ENCODE data around the gene GHR. TPM values are rescaled to one million over a fixed set of nuclear protein-coding genes. Genes with fewer than 3 reads are reported as not detected.

GHR gene
- total and polyA plus RNA-seq, 10 of the 15 experiments (the other 5 are each of a cell fraction or from before 2014, with no cell fraction given), result 0.23 to 10.2 (median 0.48) TPM

DNA sequence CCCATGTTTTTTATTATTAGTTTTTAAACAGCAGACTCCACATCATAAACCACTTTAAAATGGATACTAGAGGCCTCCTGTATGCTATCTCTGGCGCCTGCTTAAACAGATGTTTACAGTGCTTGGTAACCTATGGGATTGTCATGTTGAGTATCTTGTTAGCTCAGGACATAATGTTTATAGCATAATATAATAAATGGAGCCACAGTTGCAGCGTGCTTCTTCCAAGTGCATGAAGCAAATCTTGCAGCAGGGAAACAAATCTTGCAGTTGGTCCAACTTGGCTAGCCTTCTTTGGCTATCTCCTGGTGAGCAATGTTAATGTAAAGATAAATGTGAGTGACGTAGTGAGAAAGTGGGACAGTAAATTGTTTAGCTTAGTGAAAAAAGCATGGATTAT, 2.8 kb downstream of the GHR start:
- CTCF ChIA-PET, result interaction anchor here (0.9 to 3.3 kb wide), 11 partner anchors 27 to 180 kb away, joined by 3 to 22 read pairs (median 4); no protein-coding TSS in a partner anchor
- Histone ChIP-seq H3K4me1 (ENCODE audit: control insufficient read depth, insufficient read depth, low read length) (no peaks in the 10 kb centered on the region), H3K27ac (ENCODE audit: control insufficient read depth, insufficient read depth) (no peak overlapping the region), H3K4me3 (no peak overlapping the region), H2AFZ (ENCODE audit: control insufficient read depth, low read depth, low read length) (no peak overlapping the region), H3K36me3 (ENCODE audit: control insufficient read depth in 2 of 2, insufficient read depth in 2 of 2, low read length in 1 of 2) (no peaks in the 10 kb centered on the region), H3K27me3 (replicated peaks in 1 of 2; ENCODE audit: control insufficient read depth in 2 of 2, insufficient read depth in 2 of 2, low read length in 1 of 2) (peaks cover 0 to 3% of the 10 kb centered on the region in 2 experiments; a peak in 2 of 4 replicates), H3K79me2 (ENCODE audit: control insufficient read depth, insufficient read depth, low read length) (no peaks in the 10 kb centered on the region), H3K9me3 (replicated peaks; ENCODE audit: control insufficient read depth, insufficient read depth, low read length) (no peaks in the 10 kb centered on the region; the same call in 2 of the 3 replicates), H4K20me1 (ENCODE audit: control insufficient read depth, insufficient read depth) (no peaks in the 10 kb centered on the region), H3K9ac (ENCODE audit: control insufficient read depth, insufficient read depth, low read length) (no peak overlapping the region), H3K4me2 (ENCODE audit: control insufficient read depth, insufficient read depth) (no peak overlapping the region)
- WGBS (ENCODE audit: insufficient coverage, insufficient replicate concordance, low lambda C conversion rate, missing lambda C conversion rate), result 0% methylated on average over 3 of the region's 3 CpGs
- in situ Hi-C loops (cut with MboI) (no loop called here), intact Hi-C loops (cut with micrococcal nuclease; ENCODE audit: unreplicated experiment) (no loop called here)
- RAD21 ChIA-PET (ENCODE audit: unreplicated experiment), result interaction anchor here (0.9 to 5.8 kb wide), 12 partner anchors 10 to 230 kb away, joined by 3 to 79 read pairs (median 10); no protein-coding TSS in a partner anchor
- no peak for ATAC-seq
- DNase-seq (ENCODE audit: low read depth, low spot score), result no peak
- POLR2A ChIA-PET, result interaction anchor here (0.6 to 3.1 kb wide), 7 partner anchors 8 to 784 kb away, joined by 3 to 18 read pairs (median 4); no protein-coding TSS in a partner anchor
- BruUV-seq (replicated peaks), result no TSS peak
- no peak for FAIRE-seq
- no peak for TF ChIP-seq MTA3 (IDR thresholded peaks at IDR 0.05; ENCODE audit: borderline replicate concordance, low read length)
- TF ChIP-seq, protein P1, sequence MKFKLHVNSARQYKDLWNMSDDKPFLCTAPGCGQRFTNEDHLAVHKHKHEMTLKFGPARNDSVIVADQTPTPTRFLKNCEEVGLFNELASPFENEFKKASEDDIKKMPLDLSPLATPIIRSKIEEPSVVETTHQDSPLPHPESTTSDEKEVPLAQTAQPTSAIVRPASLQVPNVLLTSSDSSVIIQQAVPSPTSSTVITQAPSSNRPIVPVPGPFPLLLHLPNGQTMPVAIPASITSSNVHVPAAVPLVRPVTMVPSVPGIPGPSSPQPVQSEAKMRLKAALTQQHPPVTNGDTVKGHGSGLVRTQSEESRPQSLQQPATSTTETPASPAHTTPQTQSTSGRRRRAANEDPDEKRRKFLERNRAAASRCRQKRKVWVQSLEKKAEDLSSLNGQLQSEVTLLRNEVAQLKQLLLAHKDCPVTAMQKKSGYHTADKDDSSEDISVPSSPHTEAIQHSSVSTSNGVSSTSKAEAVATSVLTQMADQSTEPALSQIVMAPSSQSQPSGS (IDR thresholded peaks at IDR 0.05; ENCODE audit: low read length), result no peak
- no peak for TF ChIP-seq IKZF2 (IDR thresholded peaks at IDR 0.05)
- TF ChIP-seq ATF7 (IDR thresholded peaks at IDR 0.05; ENCODE audit: low read depth), result no peak
- no peak for TF ChIP-seq HDAC6 (IDR thresholded peaks at IDR 0.05; ENCODE audit: unreplicated experiment)
- TF ChIP-seq, protein P2, sequence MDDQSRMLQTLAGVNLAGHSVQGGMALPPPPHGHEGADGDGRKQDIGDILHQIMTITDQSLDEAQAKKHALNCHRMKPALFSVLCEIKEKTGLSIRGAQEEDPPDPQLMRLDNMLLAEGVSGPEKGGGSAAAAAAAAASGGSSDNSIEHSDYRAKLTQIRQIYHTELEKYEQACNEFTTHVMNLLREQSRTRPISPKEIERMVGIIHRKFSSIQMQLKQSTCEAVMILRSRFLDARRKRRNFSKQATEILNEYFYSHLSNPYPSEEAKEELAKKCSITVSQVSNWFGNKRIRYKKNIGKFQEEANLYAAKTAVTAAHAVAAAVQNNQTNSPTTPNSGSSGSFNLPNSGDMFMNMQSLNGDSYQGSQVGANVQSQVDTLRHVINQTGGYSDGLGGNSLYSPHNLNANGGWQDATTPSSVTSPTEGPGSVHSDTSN (IDR thresholded peaks at IDR 0.05; ENCODE audit: insufficient replicate concordance, low read depth, low read length), result no peak
- TF ChIP-seq HDGF (IDR thresholded peaks at IDR 0.05), result no peak
- no peak for TF ChIP-seq ESRRA (IDR thresholded peaks at IDR 0.05; ENCODE audit: low read length)
- TF ChIP-seq SIX5 (IDR thresholded peaks at IDR 0.05; ENCODE audit: low read depth, low read length, severe bottlenecking), result no peak
- TF ChIP-seq CBX3 (IDR thresholded peaks at IDR 0.05; ENCODE audit: borderline replicate concordance, low read depth), result no peak
- TF ChIP-seq PAX8 (IDR thresholded peaks at IDR 0.05), result no peak
- no peak for TF ChIP-seq BMI1 (IDR thresholded peaks at IDR 0.05; ENCODE audit: borderline replicate concordance)
- TF ChIP-seq, protein P3, sequence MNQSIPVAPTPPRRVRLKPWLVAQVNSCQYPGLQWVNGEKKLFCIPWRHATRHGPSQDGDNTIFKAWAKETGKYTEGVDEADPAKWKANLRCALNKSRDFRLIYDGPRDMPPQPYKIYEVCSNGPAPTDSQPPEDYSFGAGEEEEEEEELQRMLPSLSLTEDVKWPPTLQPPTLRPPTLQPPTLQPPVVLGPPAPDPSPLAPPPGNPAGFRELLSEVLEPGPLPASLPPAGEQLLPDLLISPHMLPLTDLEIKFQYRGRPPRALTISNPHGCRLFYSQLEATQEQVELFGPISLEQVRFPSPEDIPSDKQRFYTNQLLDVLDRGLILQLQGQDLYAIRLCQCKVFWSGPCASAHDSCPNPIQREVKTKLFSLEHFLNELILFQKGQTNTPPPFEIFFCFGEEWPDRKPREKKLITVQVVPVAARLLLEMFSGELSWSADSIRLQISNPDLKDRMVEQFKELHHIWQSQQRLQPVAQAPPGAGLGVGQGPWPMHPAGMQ (IDR thresholded peaks at IDR 0.05; ENCODE audit: borderline replicate concordance), result no peak
- no peak for TF ChIP-seq GATAD2B (conservative IDR thresholded peaks at IDR 0.05; ENCODE audit: low read depth)
- no peak for TF ChIP-seq YBX1 (IDR thresholded peaks at IDR 0.05)
- no peak for TF ChIP-seq STAT1 (conservative IDR thresholded peaks at IDR 0.05)
- SMC1A ChIA-PET (ENCODE audit: uncharacterized antibody, unreplicated experiment), result interaction anchor here (0.7 to 6.2 kb wide), 16 partner anchors 12 to 464 kb away, joined by 3 to 35 read pairs (median 6); no protein-coding TSS in a partner anchor

All from GM12878 (cell line).